ENCODE data around the gene PICK1. TPM values are rescaled to one million over a fixed set of nuclear protein-coding genes. Genes with fewer than 3 reads are reported as not detected.

Gene PICK1
- total RNA-seq, 3 donors from 2014 or later: 42.0 to 61.3 (median 49.9) TPM

GRCh38 chr22:38038426-38038825 is 18.8 kb upstream of the PICK1 start:
- TF ChIP-seq CTCF (IDR thresholded peaks at IDR 0.05) (no peak), POLR2AphosphoS5 (IDR thresholded peaks at IDR 0.05) (peak in 1 of 3 donors; percentile 22)
- H3K27ac ChIP-seq: peak overlapping the region; percentile 96 to 98
- H3K27me3 ChIP-seq: no peaks in the 10 kb centered on the region
- no peaks in the 10 kb centered on the region for H3K9me3 ChIP-seq
- peak in 1 of 2 donors; percentile 88 for DNase-seq (ENCODE audit: low spot score in 2 of 2)
- peak overlapping the region in 2 of 3 donors; percentile 43 to 63 for H3K4me3 ChIP-seq
- H3K36me3 ChIP-seq: no peaks in the 10 kb centered on the region
- H3K4me1 ChIP-seq: peaks cover 21 to 34% of the 10 kb centered on the region in 2 donors
- intact Hi-C loops (cut with DNase I; ENCODE audit: low total_unique reads): loop anchor here (10.0 kb wide), 1 partner anchor 54 kb away; the partner anchor contains the start of gene SOX10

- peak overlapping the region in 2 of 3 donors; percentile 43 to 63 for H3K4me3 ChIP-seq
- TF ChIP-seq POLR2A (IDR thresholded peaks at IDR 0.05): no peak
- TF ChIP-seq POLR2AphosphoS5 (IDR thresholded peaks at IDR 0.05): peak in 2 of 3 donors; percentile 10 to 14
- DNase-seq (ENCODE audit: low spot score in 2 of 2): peak in 1 of 2 donors; percentile 80
Measured at GRCh38 chr22:38038890-38039812, 18.1 kb upstream of the PICK1 start.

GRCh38 chr22:38040953-38041759 is 16.0 kb upstream of the PICK1 start:
- intact Hi-C loops (cut with DNase I; ENCODE audit: low total_unique reads): no loop called here
- H3K27ac ChIP-seq: peak overlapping the region; percentile 96 to 98
- no peak overlapping the region for H3K4me3 ChIP-seq
- H3K27me3 ChIP-seq: no peaks in the 10 kb centered on the region
- H3K9me3 ChIP-seq: no peaks in the 10 kb centered on the region
- TF ChIP-seq POLR2AphosphoS5 (IDR thresholded peaks at IDR 0.05): no peak
- H3K36me3 ChIP-seq: no peaks in the 10 kb centered on the region
- peaks cover 9 to 15% of the 10 kb centered on the region in 2 donors for H3K4me1 ChIP-seq
- DNase-seq (ENCODE audit: low spot score in 2 of 2): no peak

More at GRCh38 chr22:38038890-38039812, 18.1 kb upstream of the PICK1 start:
- Histone ChIP-seq H3K36me3 (no peaks in the 10 kb centered on the region), H3K9me3 (no peaks in the 10 kb centered on the region), H3K27ac (peak overlapping the region; percentile 96 to 98), H3K4me1 (peaks cover 14 to 27% of the 10 kb centered on the region in 2 donors), H3K27me3 (no peaks in the 10 kb centered on the region)
- intact Hi-C loops (cut with DNase I; ENCODE audit: low total_unique reads): loop anchor here (10.0 kb wide), 1 partner anchor 54 kb away; the partner anchor contains the start of gene SOX10

GRCh38 chr22:38041760-38042487 is 15.3 kb upstream of the PICK1 start:
- Histone ChIP-seq H3K27ac (peak overlapping the region; percentile 32 to 54), H3K4me3 (no peak overlapping the region), H3K27me3 (no peaks in the 10 kb centered on the region), H3K36me3 (no peaks in the 10 kb centered on the region), H3K9me3 (no peaks in the 10 kb centered on the region), H3K4me1 (peaks cover 9 to 12% of the 10 kb centered on the region in 2 donors)
- no peak for DNase-seq (ENCODE audit: low spot score in 2 of 2)
- TF ChIP-seq CTCF (IDR thresholded peaks at IDR 0.05): no peak
- no peak for TF ChIP-seq POLR2AphosphoS5 (IDR thresholded peaks at IDR 0.05)
- TF ChIP-seq POLR2A (IDR thresholded peaks at IDR 0.05): no peak
- intact Hi-C loops (cut with DNase I; ENCODE audit: low total_unique reads): no loop called here

GRCh38 chr22:38042488-38042790 is 14.8 kb upstream of the PICK1 start:
- H3K27ac ChIP-seq: peak overlapping the region in 1 of 2 donors; percentile 54
- H3K36me3 ChIP-seq: no peaks in the 10 kb centered on the region
- no peaks in the 10 kb centered on the region for H3K27me3 ChIP-seq
- intact Hi-C loops (cut with DNase I; ENCODE audit: low total_unique reads): no loop called here
- no peaks in the 10 kb centered on the region for H3K9me3 ChIP-seq
- TF ChIP-seq POLR2A (IDR thresholded peaks at IDR 0.05) (no peak), CTCF (IDR thresholded peaks at IDR 0.05) (no peak), POLR2AphosphoS5 (IDR thresholded peaks at IDR 0.05) (no peak)
- no peak overlapping the region for H3K4me3 ChIP-seq
- no peak for DNase-seq (ENCODE audit: low spot score in 2 of 2)
- H3K4me1 ChIP-seq: peaks cover 9 to 12% of the 10 kb centered on the region in 2 donors
